Vagina (tissue), 2 donors: ENCODE data around the gene TPX2.

ENCODE experiments used
- CTCF ChIP-seq, 3 experiments: fragments of 450-650 bp in 2 of 3; fragments of 200-600 bp in 1 of 3; sonication (generic) in 1 of 3; IDR thresholded peaks; one replicate each; pipeline ENCODE4 v1.5.1; 2017 to 2019; ENCODE audit warnings: antibody characterized with exemption in 3 of 3, mild to moderate bottlenecking in 2 of 3, moderate library complexity in 2 of 3
- POLR2A ChIP-seq, 2 donors: fragments of 450-650 bp; IDR thresholded peaks; one replicate each; pipeline ENCODE4 v1.6.1; 2017; ENCODE audit warnings: antibody characterized with exemption in 2 of 2, mild to moderate bottlenecking in 2 of 2, moderate library complexity in 2 of 2

- no peak for TF ChIP-seq CTCF (IDR thresholded peaks at IDR 0.05)
- no peak for TF ChIP-seq POLR2A (IDR thresholded peaks at IDR 0.05)
Observed at GRCh38 chr20:31705598-31706597, 33.2 kb upstream of the TPX2 start.
